Hepatocyte (in vitro differentiated cells): ENCODE data around the gene GOLGA1.

ENCODE experiments used
- CTCF ChIP-seq: fragments of 200-600 bp; sonication (generic); IDR thresholded peaks from 2 replicates; pipeline ENCODE4 v1.5.1; 2016; ENCODE audit warnings: antibody characterized with exemption, mild to moderate bottlenecking; ENCODE audit not compliant: poor library complexity
- EZH2 ChIP-seq: fragments of 200-600 bp; sonication (generic); IDR thresholded peaks from 2 replicates; pipeline ENCODE4 v1.6.1; 2016; ENCODE audit warnings: antibody characterized with exemption, mild to moderate bottlenecking, borderline replicate concordance

- no peak for TF ChIP-seq EZH2
- no peak for TF ChIP-seq CTCF
Measured at GRCh38 chr9:124969401-124969800, 28.5 kb upstream of the GOLGA1 start.
